Astrocyte (in vitro differentiated cells and primary cell): Measurements from ENCODE around the gene CCNT2.

Experiments
- EZH2 ChIP-seq: IDR thresholded peaks from 2 replicates; pipeline ENCODE4 v1.6.1; 2012; ENCODE audit warnings: mild to moderate bottlenecking, low read length, inconsistent platforms; ENCODE audit not compliant: insufficient read depth
- TF ChIP-seq, protein P1 (sequence below): IDR thresholded peaks from 2 replicates; pipeline ENCODE4 v1.5.1; 2011; ENCODE audit warnings: low read depth, mild to moderate bottlenecking, inconsistent platforms, low read length, moderate library complexity; ENCODE audit not compliant: insufficient read depth

GRCh38 chr2:134934150-134934549, 15.5 kb downstream of the CCNT2 start:
- TF ChIP-seq EZH2: no peak
- TF ChIP-seq, protein P1, sequence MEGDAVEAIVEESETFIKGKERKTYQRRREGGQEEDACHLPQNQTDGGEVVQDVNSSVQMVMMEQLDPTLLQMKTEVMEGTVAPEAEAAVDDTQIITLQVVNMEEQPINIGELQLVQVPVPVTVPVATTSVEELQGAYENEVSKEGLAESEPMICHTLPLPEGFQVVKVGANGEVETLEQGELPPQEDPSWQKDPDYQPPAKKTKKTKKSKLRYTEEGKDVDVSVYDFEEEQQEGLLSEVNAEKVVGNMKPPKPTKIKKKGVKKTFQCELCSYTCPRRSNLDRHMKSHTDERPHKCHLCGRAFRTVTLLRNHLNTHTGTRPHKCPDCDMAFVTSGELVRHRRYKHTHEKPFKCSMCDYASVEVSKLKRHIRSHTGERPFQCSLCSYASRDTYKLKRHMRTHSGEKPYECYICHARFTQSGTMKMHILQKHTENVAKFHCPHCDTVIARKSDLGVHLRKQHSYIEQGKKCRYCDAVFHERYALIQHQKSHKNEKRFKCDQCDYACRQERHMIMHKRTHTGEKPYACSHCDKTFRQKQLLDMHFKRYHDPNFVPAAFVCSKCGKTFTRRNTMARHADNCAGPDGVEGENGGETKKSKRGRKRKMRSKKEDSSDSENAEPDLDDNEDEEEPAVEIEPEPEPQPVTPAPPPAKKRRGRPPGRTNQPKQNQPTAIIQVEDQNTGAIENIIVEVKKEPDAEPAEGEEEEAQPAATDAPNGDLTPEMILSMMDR: no peak
